HEK293T (cell line): Measurements from ENCODE around the gene VPREB3.

Source experiments
- CTCF ChIA-PET: fragments of 350-600 bp; formaldehyde crosslinking; extraction: SDS; loops from one replicate; lab custom pipeline; 2021; ENCODE audit warnings: antibody characterized with exemption, inconsistent platforms; lab: Yijun Ruan, JAX
- POLR2A ChIA-PET: fragments of 350-600 bp; formaldehyde crosslinking; extraction: SDS; loops from one replicate; lab custom pipeline; 2020; ENCODE audit warnings: antibody characterized with exemption, inconsistent platforms; lab: Yijun Ruan, JAX
- DNase-seq: peaks from one replicate; pipeline ENCODE4 v3.0.0; 2012; ENCODE audit warnings: mixed read lengths; ENCODE audit errors: extremely low spot score
- ARNT ChIP-seq: fragments of 450-650 bp; IDR thresholded peaks from 2 replicates; pipeline ENCODE4 v1.6.1; 2017; ENCODE audit warnings: mild to moderate bottlenecking
- BHLHE40 ChIP-seq: fragments of 450-650 bp; IDR thresholded peaks from 2 replicates; pipeline ENCODE4 v1.6.1; 2016; ENCODE audit warnings: mild to moderate bottlenecking, moderate library complexity, borderline replicate concordance
- CTBP1 ChIP-seq: fragments of 450-650 bp; IDR thresholded peaks from 2 replicates; pipeline ENCODE4 v1.6.1; 2016; ENCODE audit warnings: borderline replicate concordance
- ELF4 ChIP-seq: fragments of 450-650 bp; IDR thresholded peaks from 2 replicates; pipeline ENCODE4 v1.6.1; 2017; ENCODE audit warnings: antibody characterized with exemption
- FOXA1 ChIP-seq: fragments of 450-650 bp; IDR thresholded peaks from 2 replicates; pipeline ENCODE4 v1.6.1; 2016; ENCODE audit warnings: mild to moderate bottlenecking
- FOXK2 ChIP-seq: fragments of 450-650 bp; IDR thresholded peaks from 2 replicates; pipeline ENCODE4 v1.6.1; 2016; ENCODE audit warnings: mild to moderate bottlenecking
- FOXM1 ChIP-seq: fragments of 450-650 bp; IDR thresholded peaks from 2 replicates; pipeline ENCODE4 v1.6.1; 2017; ENCODE audit warnings: mild to moderate bottlenecking, borderline replicate concordance
- HDGF ChIP-seq: fragments of 450-650 bp; IDR thresholded peaks from 2 replicates; pipeline ENCODE4 v1.6.1; 2017; ENCODE audit warnings: antibody characterized with exemption, borderline replicate concordance
- L3MBTL2 ChIP-seq: fragments of 450-650 bp; conservative IDR thresholded peaks from 2 replicates; pipeline ENCODE4 v1.6.1; 2016; ENCODE audit warnings: mild to moderate bottlenecking
- LEF1 ChIP-seq: fragments of 450-650 bp; IDR thresholded peaks from 2 replicates; pipeline ENCODE4 v1.6.1; 2017; ENCODE audit warnings: mild to moderate bottlenecking, borderline replicate concordance
- NFRKB ChIP-seq: fragments of 450-650 bp; IDR thresholded peaks from 2 replicates; pipeline ENCODE4 v1.6.1; 2016; ENCODE audit warnings: mild to moderate bottlenecking, moderate library complexity
- PKNOX1 ChIP-seq: fragments of 450-650 bp; IDR thresholded peaks from 2 replicates; pipeline ENCODE4 v1.6.1; 2016
- SP1 ChIP-seq: fragments of 450-650 bp; IDR thresholded peaks from 2 replicates; pipeline ENCODE4 v1.6.1; 2017
- SUZ12 ChIP-seq: fragments of 450-650 bp; IDR thresholded peaks from 2 replicates; pipeline ENCODE4 v1.6.1; 2016; ENCODE audit warnings: mild to moderate bottlenecking
- TARDBP ChIP-seq: fragments of 450-650 bp; IDR thresholded peaks from 2 replicates; pipeline ENCODE4 v1.6.1; 2016
- ZNF384 ChIP-seq: fragments of 450-650 bp; IDR thresholded peaks from 2 replicates; pipeline ENCODE4 v1.6.1; 2016

The VPREB3 gene

GRCh38 chr22:23754220-23754919 is at the start of gene VPREB3:
VPREB3 (minus strand) TSS chr22:23754425; CDS start chr22:23754363, 62 bp downstream.
- TF ChIP-seq TARDBP (no peak), L3MBTL2 (no peak), NFRKB (no peak), FOXK2 (no peak), FOXM1 (no peak), ELF4 (no peak), PKNOX1 (no peak), CTBP1 (no peak), SUZ12 (no peak), FOXA1 (no peak), SP1 (no peak), HDGF (no peak), ARNT (no peak), ZNF384 (no peak), BHLHE40 (no peak), LEF1 (no peak)
- no peak for DNase-seq
- ChIA-PET POLR2A (interaction anchor here (0.5 to 1.3 kb wide), 4 partner anchors 9 to 37 kb away, joined by 3 read pairs; partner anchors contain the start of genes C22orf15 and CHCHD10), CTCF (no interaction called here)

GRCh38 chr22:23803001-23803819 is 49.0 kb upstream of the VPREB3 start:
- POLR2A ChIA-PET = interaction anchor here (1.2 kb wide), 1 partner anchor 11 kb away, joined by 3 read pairs; no protein-coding TSS in a partner anchor
- CTCF ChIA-PET = interaction anchor here (0.6 kb wide), 1 partner anchor 372 kb away, joined by 3 read pairs; no protein-coding TSS in a partner anchor
- TF ChIP-seq ELF4 (no peak), NFRKB (no peak)
- no peak for DNase-seq

GRCh38 chr22:23801886-23802377 is 47.7 kb upstream of the VPREB3 start:
- DNase-seq = no peak
- ChIA-PET CTCF (no interaction called here), POLR2A (no interaction called here)
- TF ChIP-seq FOXA1 = no peak
- TF ChIP-seq HDGF = no peak
- TF ChIP-seq BHLHE40 = no peak
- TF ChIP-seq TARDBP = no peak
- no peak for TF ChIP-seq ARNT
- no peak for TF ChIP-seq ELF4
- no peak for TF ChIP-seq PKNOX1
- no peak for TF ChIP-seq CTBP1
- no peak for TF ChIP-seq LEF1
- no peak for TF ChIP-seq ZNF384
- TF ChIP-seq FOXK2 = no peak
- TF ChIP-seq SP1 = no peak
- TF ChIP-seq L3MBTL2 = no peak
- no peak for TF ChIP-seq NFRKB
- no peak for TF ChIP-seq SUZ12
- TF ChIP-seq FOXM1 = no peak

- ChIA-PET CTCF (interaction anchor here (0.5 kb wide), 1 partner anchor 11 kb away, joined by 8 read pairs; no protein-coding TSS in a partner anchor), POLR2A (no interaction called here)
- no peak for DNase-seq
- TF ChIP-seq FOXA1 (no peak), BHLHE40 (no peak), HDGF (no peak), ELF4 (no peak), ZNF384 (no peak), SUZ12 (no peak), FOXM1 (no peak), NFRKB (no peak), TARDBP (no peak), FOXK2 (no peak), L3MBTL2 (no peak), SP1 (no peak), ARNT (no peak)
Measured at GRCh38 chr22:23801238-23801821, 47.1 kb upstream of the VPREB3 start.

- ChIA-PET CTCF (interaction anchor here (0.5 kb wide), 1 partner anchor 12 kb away, joined by 8 read pairs; no protein-coding TSS in a partner anchor), POLR2A (no interaction called here)
- TF ChIP-seq NFRKB (no peak), HDGF (no peak), ARNT (no peak), TARDBP (no peak), PKNOX1 (no peak), L3MBTL2 (no peak), SUZ12 (no peak), FOXA1 (no peak), ZNF384 (no peak), CTBP1 (no peak), SP1 (no peak), FOXK2 (no peak), LEF1 (no peak), ELF4 (no peak), FOXM1 (no peak)
- no peak for DNase-seq
Measured at GRCh38 chr22:23800297-23801237, 46.3 kb upstream of the VPREB3 start.
